ENCODE data around the gene KCTD16.

KCTD16 gene

DNA sequence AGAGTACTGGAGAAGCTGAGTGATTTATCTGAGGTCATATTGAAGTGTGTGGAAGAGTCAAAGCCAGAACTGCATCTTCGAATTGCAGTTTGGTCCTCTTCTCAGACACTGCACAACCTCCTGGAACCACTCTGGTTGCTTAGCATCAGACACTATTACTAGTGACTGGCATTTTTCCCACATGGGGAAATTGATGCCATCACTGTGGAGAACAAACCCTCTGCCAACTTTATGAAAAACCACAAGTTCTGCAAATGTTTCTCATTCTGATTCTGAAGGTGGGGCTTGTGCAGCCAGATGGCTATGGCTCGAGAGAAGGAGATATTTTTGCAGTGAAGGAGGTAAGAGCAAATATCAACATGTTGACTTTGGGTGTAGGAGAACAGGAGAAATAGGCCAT, 67.2 kb downstream of the KCTD16 start:
- TF ChIP-seq ESRRG (CRISPR knock-in tag; IDR thresholded peaks at IDR 0.05) (no peak), GLIS3 (CRISPR knock-in tag; IDR thresholded peaks at IDR 0.05) (no peak), ZNF565 (CRISPR knock-in tag; conservative IDR thresholded peaks at IDR 0.05; ENCODE audit: low read depth) (no peak), ZNF8 (CRISPR knock-in tag; IDR thresholded peaks at IDR 0.05) (no peak), ZFP3 (CRISPR knock-in tag; IDR thresholded peaks at IDR 0.05) (no peak), ZNF70 (CRISPR knock-in tag; IDR thresholded peaks at IDR 0.05) (no peak), TOX (CRISPR knock-in tag; IDR thresholded peaks at IDR 0.05; ENCODE audit: borderline replicate concordance) (no peak), OSR1 (CRISPR knock-in tag; IDR thresholded peaks at IDR 0.05) (no peak), CSDC2 (CRISPR knock-in tag; IDR thresholded peaks at IDR 0.05) (no peak), ARNTL (CRISPR knock-in tag; IDR thresholded peaks at IDR 0.05; ENCODE audit: borderline replicate concordance, low read depth) (no peak), RARB (CRISPR knock-in tag; IDR thresholded peaks at IDR 0.05) (no peak), SNAI2 (CRISPR knock-in tag; IDR thresholded peaks at IDR 0.05) (no peak), ISL1 (CRISPR knock-in tag; IDR thresholded peaks at IDR 0.05) (no peak)
- TF ChIP-seq, protein P1, sequence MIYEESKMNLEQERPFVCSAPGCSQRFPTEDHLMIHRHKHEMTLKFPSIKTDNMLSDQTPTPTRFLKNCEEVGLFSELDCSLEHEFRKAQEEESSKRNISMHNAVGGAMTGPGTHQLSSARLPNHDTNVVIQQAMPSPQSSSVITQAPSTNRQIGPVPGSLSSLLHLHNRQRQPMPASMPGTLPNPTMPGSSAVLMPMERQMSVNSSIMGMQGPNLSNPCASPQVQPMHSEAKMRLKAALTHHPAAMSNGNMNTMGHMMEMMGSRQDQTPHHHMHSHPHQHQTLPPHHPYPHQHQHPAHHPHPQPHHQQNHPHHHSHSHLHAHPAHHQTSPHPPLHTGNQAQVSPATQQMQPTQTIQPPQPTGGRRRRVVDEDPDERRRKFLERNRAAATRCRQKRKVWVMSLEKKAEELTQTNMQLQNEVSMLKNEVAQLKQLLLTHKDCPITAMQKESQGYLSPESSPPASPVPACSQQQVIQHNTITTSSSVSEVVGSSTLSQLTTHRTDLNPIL (CRISPR knock-in tag; IDR thresholded peaks at IDR 0.05; ENCODE audit: low read depth), result no peak
- TF ChIP-seq, protein P2, sequence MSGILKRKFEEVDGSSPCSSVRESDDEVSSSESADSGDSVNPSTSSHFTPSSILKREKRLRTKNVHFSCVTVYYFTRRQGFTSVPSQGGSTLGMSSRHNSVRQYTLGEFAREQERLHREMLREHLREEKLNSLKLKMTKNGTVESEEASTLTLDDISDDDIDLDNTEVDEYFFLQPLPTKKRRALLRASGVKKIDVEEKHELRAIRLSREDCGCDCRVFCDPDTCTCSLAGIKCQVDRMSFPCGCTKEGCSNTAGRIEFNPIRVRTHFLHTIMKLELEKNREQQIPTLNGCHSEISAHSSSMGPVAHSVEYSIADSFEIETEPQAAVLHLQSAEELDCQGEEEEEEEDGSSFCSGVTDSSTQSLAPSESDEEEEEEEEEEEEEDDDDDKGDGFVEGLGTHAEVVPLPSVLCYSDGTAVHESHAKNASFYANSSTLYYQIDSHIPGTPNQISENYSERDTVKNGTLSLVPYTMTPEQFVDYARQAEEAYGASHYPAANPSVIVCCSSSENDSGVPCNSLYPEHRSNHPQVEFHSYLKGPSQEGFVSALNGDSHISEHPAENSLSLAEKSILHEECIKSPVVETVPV (CRISPR knock-in tag; IDR thresholded peaks at IDR 0.05), result no peak
- TF ChIP-seq, protein P3, sequence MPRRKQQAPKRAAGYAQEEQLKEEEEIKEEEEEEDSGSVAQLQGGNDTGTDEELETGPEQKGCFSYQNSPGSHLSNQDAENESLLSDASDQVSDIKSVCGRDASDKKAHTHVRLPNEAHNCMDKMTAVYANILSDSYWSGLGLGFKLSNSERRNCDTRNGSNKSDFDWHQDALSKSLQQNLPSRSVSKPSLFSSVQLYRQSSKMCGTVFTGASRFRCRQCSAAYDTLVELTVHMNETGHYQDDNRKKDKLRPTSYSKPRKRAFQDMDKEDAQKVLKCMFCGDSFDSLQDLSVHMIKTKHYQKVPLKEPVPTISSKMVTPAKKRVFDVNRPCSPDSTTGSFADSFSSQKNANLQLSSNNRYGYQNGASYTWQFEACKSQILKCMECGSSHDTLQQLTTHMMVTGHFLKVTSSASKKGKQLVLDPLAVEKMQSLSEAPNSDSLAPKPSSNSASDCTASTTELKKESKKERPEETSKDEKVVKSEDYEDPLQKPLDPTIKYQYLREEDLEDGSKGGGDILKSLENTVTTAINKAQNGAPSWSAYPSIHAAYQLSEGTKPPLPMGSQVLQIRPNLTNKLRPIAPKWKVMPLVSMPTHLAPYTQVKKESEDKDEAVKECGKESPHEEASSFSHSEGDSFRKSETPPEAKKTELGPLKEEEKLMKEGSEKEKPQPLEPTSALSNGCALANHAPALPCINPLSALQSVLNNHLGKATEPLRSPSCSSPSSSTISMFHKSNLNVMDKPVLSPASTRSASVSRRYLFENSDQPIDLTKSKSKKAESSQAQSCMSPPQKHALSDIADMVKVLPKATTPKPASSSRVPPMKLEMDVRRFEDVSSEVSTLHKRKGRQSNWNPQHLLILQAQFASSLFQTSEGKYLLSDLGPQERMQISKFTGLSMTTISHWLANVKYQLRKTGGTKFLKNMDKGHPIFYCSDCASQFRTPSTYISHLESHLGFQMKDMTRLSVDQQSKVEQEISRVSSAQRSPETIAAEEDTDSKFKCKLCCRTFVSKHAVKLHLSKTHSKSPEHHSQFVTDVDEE (CRISPR knock-in tag; IDR thresholded peaks at IDR 0.05), result no peak
- TF ChIP-seq, protein P4, sequence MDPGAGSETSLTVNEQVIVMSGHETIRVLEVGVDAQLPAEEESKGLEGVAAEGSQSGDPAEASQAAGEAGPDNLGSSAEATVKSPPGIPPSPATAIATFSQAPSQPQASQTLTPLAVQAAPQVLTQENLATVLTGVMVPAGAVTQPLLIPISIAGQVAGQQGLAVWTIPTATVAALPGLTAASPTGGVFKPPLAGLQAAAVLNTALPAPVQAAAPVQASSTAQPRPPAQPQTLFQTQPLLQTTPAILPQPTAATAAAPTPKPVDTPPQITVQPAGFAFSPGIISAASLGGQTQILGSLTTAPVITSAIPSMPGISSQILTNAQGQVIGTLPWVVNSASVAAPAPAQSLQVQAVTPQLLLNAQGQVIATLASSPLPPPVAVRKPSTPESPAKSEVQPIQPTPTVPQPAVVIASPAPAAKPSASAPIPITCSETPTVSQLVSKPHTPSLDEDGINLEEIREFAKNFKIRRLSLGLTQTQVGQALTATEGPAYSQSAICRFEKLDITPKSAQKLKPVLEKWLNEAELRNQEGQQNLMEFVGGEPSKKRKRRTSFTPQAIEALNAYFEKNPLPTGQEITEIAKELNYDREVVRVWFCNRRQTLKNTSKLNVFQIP (CRISPR knock-in tag; IDR thresholded peaks at IDR 0.05; ENCODE audit: borderline replicate concordance, low read depth), result no peak
- TF ChIP-seq, protein P5, sequence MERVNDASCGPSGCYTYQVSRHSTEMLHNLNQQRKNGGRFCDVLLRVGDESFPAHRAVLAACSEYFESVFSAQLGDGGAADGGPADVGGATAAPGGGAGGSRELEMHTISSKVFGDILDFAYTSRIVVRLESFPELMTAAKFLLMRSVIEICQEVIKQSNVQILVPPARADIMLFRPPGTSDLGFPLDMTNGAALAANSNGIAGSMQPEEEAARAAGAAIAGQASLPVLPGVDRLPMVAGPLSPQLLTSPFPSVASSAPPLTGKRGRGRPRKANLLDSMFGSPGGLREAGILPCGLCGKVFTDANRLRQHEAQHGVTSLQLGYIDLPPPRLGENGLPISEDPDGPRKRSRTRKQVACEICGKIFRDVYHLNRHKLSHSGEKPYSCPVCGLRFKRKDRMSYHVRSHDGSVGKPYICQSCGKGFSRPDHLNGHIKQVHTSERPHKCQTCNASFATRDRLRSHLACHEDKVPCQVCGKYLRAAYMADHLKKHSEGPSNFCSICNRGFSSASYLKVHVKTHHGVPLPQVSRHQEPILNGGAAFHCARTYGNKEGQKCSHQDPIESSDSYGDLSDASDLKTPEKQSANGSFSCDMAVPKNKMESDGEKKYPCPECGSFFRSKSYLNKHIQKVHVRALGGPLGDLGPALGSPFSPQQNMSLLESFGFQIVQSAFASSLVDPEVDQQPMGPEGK (CRISPR knock-in tag; IDR thresholded peaks at IDR 0.05; ENCODE audit: borderline replicate concordance), result no peak
- ATAC-seq, result no peak

DNA sequence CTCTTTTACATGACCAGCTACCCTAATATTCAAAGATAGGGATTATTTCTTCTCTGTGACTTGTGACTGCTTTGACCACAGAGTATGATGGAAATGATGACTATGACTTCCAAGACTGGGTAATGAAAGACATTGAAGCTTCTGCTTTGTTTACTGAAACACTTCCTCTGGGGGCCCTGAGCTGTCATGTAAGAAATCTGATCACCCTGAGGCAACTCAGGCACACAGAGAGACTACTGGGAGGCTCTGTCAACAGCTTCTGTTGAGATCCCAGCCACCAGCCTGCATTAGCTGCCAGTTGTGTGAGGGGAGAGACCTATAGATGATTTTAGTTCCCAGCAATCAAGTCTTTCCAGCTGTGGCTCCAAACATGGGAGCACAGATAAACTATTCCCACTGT, 76.5 kb downstream of the KCTD16 start:
- TF ChIP-seq TCF4 (CRISPR knock-in tag; IDR thresholded peaks at IDR 0.05; ENCODE audit: borderline replicate concordance) (no peak), ZC3H10 (CRISPR knock-in tag; IDR thresholded peaks at IDR 0.05) (no peak), ISL1 (CRISPR knock-in tag; IDR thresholded peaks at IDR 0.05) (no peak), ZNF8 (CRISPR knock-in tag; IDR thresholded peaks at IDR 0.05) (no peak), TOX (CRISPR knock-in tag; IDR thresholded peaks at IDR 0.05; ENCODE audit: borderline replicate concordance) (no peak), ZNF70 (CRISPR knock-in tag; IDR thresholded peaks at IDR 0.05) (no peak), GLIS3 (CRISPR knock-in tag; IDR thresholded peaks at IDR 0.05) (no peak), CSDC2 (CRISPR knock-in tag; IDR thresholded peaks at IDR 0.05) (no peak), ZNF565 (CRISPR knock-in tag; conservative IDR thresholded peaks at IDR 0.05; ENCODE audit: low read depth) (no peak), BACH2 (CRISPR knock-in tag; IDR thresholded peaks at IDR 0.05; ENCODE audit: borderline replicate concordance) (no peak)
- TF ChIP-seq, protein P4 (CRISPR knock-in tag; IDR thresholded peaks at IDR 0.05; ENCODE audit: borderline replicate concordance, low read depth), result no peak
- TF ChIP-seq, protein P5 (CRISPR knock-in tag; IDR thresholded peaks at IDR 0.05; ENCODE audit: borderline replicate concordance), result no peak
- no peak for ATAC-seq
